Left lung (tissue), 10 donors: ENCODE measurements around the gene CNPY4. TPM values are rescaled to one million over a fixed set of nuclear protein-coding genes. Genes with fewer than 3 reads are reported as not detected.
"Not testable (repeated sequence)": the region's sequence is repeated elsewhere in the genome, so short reads cannot be mapped to it uniquely, and the experiment has no call there.

ENCODE experiments used
- ATAC-seq: fragments of 200-7000 bp; cut with Tn5 transposase; one replicate; pipeline ENCODE4 v1.9.1; 2020; ENCODE audit warnings: moderate library complexity
- DNase-seq, 4 donors: peaks; one replicate each; pipeline ENCODE4 v3.0.0-alpha.2; 2013 to 2020
- H3K27ac ChIP-seq, 2 donors: fragments of 200-600 bp; sonication (generic) in 1 of 2; one replicate each; pipeline versions ENCODE4 v1.5.0 to v1.8.0; 2020 to 2021
- H3K27me3 ChIP-seq, 2 donors: fragments of 200-600 bp; sonication (generic) in 1 of 2; one replicate each; pipeline versions ENCODE4 v1.5.0 to v1.8.0; 2020 to 2021
- H3K36me3 ChIP-seq, 2 donors: fragments of 200-600 bp; sonication (generic) in 1 of 2; one replicate each; pipeline versions ENCODE4 v1.5.0 to v1.8.0; 2020 to 2021
- H3K4me1 ChIP-seq, 2 donors: fragments of 200-600 bp; one replicate each; pipeline ENCODE4 v1.8.0; 2021
- H3K4me3 ChIP-seq, 2 donors: fragments of 200-600 bp; sonication (generic) in 1 of 2; one replicate each; pipeline versions ENCODE4 v1.5.0 to v1.8.0; 2020 to 2021; ENCODE audit warnings: mild to moderate bottlenecking in 1 of 2
- H3K9me3 ChIP-seq, 2 donors: fragments of 200-600 bp; sonication (generic) in 1 of 2; one replicate each; pipeline versions ENCODE4 v1.5.0 to v1.8.0; 2020 to 2021
- intact Hi-C, 2 donors: fragments of 100-400 bp; cut with DNase I; formaldehyde crosslinking; loops; one replicate each; pipeline versions ENCODE4 v1.11.2 to v1.14.2; 2022
- polyA plus RNA-seq, 6 donors: library from polyadenylated mRNA; unstranded; fragments of 120-200 nt; gene quantifications; one replicate each; pipeline ENCODE4 v1.2.1, GENCODE V29; 2013; ENCODE audit not compliant: insufficient read length in 6 of 6
- total RNA-seq, 2 donors: library from RNA; stranded (reverse); fragmentation: NEBNext Ultra II Directional; extraction: Animal tissue kit (Norgen Biotek cat#: 25700); gene quantifications; one replicate each; pipeline ENCODE4 v1.2.1, GENCODE V29; 2021
- TF ChIP-seq, protein P1 (sequence below), 2 donors: fragments of 200-600 bp; sonication (generic) in 1 of 2; IDR thresholded peaks; one replicate each; pipeline versions ENCODE4 v1.5.0 to v1.8.0; 2021; ENCODE audit warnings: antibody characterized with exemption in 2 of 2
- donor health status: DM: no; HTN: yes; CAD: no.
- donor health status: DM: no; HTN: no; CAD: no.

The CNPY4 gene
- total and polyA plus RNA-seq, 8 donors: 15.1 to 54.1 (median 39.8) TPM

DNA sequence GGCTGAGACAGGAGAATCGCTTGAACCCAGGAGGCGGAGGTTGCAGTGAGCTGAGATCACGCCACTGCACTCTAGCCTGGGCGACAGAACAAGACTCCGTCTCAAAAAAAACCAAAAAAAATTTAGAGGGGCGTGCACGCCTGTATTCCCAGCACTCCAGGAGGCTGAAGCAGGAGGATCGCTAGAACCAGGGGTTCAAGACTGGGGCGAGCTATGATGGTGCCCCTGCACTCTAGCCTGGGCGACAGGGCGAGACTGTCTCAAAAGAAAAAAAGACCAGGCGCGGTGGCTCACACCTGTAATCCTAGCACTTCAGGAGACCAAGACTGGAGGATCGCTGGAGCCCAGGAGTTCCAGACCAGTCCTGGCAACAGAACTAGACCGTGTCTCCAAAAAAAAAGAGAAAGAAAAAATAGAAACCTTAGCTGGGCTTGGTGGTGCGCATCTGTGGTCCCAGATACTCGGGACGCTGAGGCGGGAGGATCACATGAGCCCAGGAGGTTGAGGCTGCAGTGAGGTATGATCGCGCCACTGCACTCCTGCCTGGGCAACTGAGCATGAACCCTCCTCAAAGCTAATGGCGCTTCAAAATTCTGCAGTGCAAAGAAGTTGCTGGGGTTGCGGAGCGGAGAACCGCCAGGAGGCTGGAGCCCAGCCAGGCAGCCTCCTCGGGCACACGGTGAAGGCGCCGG is 7.0 kb downstream of the CNPY4 start:
- TF ChIP-seq, protein P1, sequence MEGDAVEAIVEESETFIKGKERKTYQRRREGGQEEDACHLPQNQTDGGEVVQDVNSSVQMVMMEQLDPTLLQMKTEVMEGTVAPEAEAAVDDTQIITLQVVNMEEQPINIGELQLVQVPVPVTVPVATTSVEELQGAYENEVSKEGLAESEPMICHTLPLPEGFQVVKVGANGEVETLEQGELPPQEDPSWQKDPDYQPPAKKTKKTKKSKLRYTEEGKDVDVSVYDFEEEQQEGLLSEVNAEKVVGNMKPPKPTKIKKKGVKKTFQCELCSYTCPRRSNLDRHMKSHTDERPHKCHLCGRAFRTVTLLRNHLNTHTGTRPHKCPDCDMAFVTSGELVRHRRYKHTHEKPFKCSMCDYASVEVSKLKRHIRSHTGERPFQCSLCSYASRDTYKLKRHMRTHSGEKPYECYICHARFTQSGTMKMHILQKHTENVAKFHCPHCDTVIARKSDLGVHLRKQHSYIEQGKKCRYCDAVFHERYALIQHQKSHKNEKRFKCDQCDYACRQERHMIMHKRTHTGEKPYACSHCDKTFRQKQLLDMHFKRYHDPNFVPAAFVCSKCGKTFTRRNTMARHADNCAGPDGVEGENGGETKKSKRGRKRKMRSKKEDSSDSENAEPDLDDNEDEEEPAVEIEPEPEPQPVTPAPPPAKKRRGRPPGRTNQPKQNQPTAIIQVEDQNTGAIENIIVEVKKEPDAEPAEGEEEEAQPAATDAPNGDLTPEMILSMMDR (IDR thresholded peaks at IDR 0.05): no peak
- peaks cover 5 to 37% of the 10 kb centered on the region in 2 donors for H3K4me1 ChIP-seq
- peak overlapping the region; percentile 93 to 96 for H3K4me3 ChIP-seq
- ATAC-seq (peak; percentile 55), DNase-seq (no peak)
- intact Hi-C loops: no loop called here
- H3K9me3 ChIP-seq: no peaks in the 10 kb centered on the region
- H3K27ac ChIP-seq: peak overlapping the region; percentile 96 to 97
- H3K36me3 ChIP-seq: no peaks in the 10 kb centered on the region
- no peaks in the 10 kb centered on the region for H3K27me3 ChIP-seq

DNA sequence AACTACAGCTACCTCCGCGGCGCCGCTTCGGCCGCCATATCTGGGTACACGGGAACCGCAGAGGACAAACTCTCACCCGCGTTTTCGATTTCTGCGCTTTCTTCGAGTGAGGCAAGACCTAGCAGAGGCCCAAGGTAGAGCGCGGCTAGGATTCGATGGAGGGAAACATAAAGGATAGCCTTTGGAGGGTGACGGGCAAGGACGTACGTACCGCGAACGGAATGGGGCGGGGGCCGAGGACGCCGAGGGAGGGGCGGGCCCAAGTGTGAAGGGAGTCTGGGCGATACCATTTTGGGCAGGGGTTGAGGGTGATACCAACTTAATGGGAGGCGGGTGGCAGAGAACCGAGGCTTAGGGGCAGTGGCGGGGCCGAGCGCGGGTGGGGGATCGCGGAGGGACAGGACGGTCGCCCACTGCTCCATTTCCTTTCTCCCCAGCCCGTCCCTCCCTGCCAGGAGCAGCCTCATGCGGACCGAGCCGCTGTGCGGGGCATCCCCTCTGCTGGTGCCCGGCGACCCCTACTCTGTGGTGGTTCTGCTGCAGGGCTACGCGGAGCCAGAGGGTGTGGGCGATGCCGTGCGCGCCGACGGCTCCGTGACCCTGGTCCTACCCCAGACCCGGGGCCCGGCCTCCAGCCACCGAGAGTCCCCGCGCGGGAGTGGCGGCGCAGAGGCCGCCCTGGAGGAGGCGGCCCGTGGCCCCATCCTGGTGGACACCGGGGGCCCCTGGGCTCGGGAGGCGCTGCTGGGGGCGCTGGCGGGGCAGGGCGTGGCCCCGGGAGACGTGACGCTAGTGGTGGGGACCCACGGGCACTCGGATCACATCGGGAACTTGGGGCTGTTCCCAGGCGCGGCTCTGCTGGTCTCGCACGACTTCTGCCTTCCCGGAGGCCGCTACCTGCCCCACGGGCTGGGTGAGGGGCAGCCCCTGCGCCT is 7.8 kb downstream of the CNPY4 start, which contains the start of gene MBLAC1:
Gene MBLAC1 (plus strand): TSS at position 37 of the 935 bp plus-strand sequence. CDS start 429 bp downstream, at position 466.
- peak within 1 kb of the TSS; percentile 96 to 97 for H3K27ac ChIP-seq
- intact Hi-C loops: no loop called here
- peak; percentile 96 for ATAC-seq

DNA sequence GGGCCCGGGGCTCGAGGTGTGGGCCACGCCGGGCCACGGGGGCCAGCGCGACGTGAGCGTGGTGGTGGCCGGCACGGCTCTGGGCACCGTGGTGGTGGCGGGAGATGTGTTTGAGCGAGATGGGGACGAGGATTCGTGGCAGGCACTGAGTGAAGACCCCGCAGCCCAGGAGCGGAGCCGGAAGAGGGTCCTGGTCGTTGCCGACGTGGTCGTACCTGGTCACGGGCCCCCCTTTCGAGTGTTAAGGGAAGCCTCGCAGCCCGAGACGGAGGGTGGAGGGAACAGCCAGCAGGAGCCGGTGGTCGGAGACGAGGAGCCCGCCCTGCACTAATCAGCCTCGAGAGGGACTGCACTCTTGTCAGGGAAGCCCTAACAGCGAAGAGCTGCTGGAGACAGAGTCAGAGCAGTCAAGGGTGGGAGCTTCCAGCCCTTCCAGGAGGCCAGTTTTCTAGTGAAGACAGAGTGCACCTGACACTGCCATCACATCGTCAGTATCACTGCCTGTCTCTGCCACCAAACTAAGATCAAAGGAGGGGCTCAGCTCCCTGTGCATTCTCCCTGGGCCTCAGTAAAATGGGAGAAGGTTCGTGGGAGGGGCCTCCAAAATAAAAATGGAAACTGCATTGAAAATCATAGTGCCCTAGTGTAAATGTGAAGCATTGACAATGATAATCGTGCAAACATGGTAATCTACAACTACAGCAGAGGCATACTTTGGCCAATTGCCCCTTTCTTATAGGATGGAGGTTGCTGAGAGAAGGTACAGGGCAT is 8.6 kb downstream of the CNPY4 start:
- Histone ChIP-seq H3K4me3 (peak overlapping the region; percentile 93 to 96), H3K4me1 (peaks cover 5 to 39% of the 10 kb centered on the region in 2 donors), H3K9me3 (no peaks in the 10 kb centered on the region), H3K27me3 (no peaks in the 10 kb centered on the region), H3K36me3 (no peaks in the 10 kb centered on the region), H3K27ac (peak overlapping the region; percentile 96 to 97)
- ATAC-seq (peak; percentile 0), DNase-seq (peak in 2 of 4 donors; percentile 18 to 39)
- TF ChIP-seq, protein P1 (IDR thresholded peaks at IDR 0.05): no peak
- intact Hi-C loops: no loop called here

More for the DNA sequence above, 7.8 kb downstream of the CNPY4 start, which contains the start of gene MBLAC1:
- no peaks in the 10 kb centered on the region for H3K9me3 ChIP-seq
- H3K27me3 ChIP-seq: no peaks in the 10 kb centered on the region
- TF ChIP-seq, protein P1 (IDR thresholded peaks at IDR 0.05): no peak
- H3K36me3 ChIP-seq: no peaks in the 10 kb centered on the region
- peaks cover 5 to 39% of the 10 kb centered on the region in 2 donors for H3K4me1 ChIP-seq
- peak within 1 kb of the TSS; percentile 93 to 96 for H3K4me3 ChIP-seq
- DNase-seq: peak; percentile 91 to 95 (median 92)

DNA sequence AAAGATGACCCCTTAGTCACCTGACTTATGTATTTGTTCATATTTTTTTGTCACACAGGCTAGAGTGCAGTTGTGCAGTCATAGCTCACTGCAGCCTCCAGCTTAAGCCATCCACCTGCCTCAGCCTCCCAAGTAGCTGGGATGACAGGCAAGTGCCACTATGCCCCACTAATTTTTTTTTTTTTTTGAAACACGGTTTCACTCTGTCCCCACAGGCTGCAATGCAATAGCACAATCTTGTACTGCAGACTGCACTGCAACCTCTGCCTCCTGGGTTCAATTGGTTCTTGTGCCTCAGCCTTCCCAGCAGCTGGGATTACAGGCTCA is 9.2 kb downstream of the CNPY4 start:
- Histone ChIP-seq H3K4me3 (no peak overlapping the region), H3K27me3 (no peaks in the 10 kb centered on the region), H3K9me3 (no peaks in the 10 kb centered on the region), H3K4me1 (peaks cover 5 to 39% of the 10 kb centered on the region in 2 donors), H3K36me3 (no peaks in the 10 kb centered on the region), H3K27ac (no peak overlapping the region)
- TF ChIP-seq, protein P1 (IDR thresholded peaks at IDR 0.05): no peak
- no peak for ATAC-seq
- no peak for DNase-seq
- intact Hi-C loops: no loop called here

DNA sequence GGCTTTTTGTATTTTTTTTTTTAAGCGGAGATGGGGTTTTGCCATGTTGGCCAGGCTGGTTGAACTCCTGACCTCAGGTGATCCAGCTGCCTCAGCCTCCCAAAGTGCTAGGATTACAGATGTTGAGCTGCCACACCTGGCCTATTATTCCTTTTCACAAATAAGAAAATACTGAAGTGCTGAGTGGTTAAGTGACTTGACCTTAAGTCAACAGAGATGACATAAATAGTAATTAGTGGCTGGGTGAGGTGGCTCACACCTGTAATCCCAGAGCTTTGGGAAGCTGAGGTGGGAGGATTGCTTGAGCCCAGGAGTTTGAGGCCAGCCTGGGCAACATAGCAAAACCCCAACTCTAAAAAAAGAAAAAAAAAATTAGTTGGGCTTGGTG is 10.8 kb downstream of the CNPY4 start:
- H3K27me3 ChIP-seq, intact Hi-C loops, H3K36me3 ChIP-seq, DNase-seq, H3K4me3 ChIP-seq, H3K9me3 ChIP-seq, ATAC-seq, H3K27ac ChIP-seq: not testable (repeated sequence)
- H3K4me1 ChIP-seq: peaks cover 5 to 30% of the 10 kb centered on the region in 2 donors
